Chondrocyte (in vitro differentiated cells): ENCODE data around the gene CEACAM19. TPM values are rescaled to one million over a fixed set of nuclear protein-coding genes. Genes with fewer than 3 reads are reported as not detected.
A peak's percentile ranks its signal among the peaks of the same experiment; 100 is the strongest.

Experiments used
- DNase-seq: peaks from one replicate; pipeline ENCODE4 v3.0.0; 2021; ENCODE audit warnings: mixed read lengths, low spot score
- H3K27ac Mint-ChIP-seq: one replicate; pipeline ENCODE4 v1.8.0; 2021; ENCODE audit warnings: mild to moderate bottlenecking, moderate library complexity, mixed read lengths; ENCODE audit not compliant: unreplicated experiment
- H3K27me3 Mint-ChIP-seq: 2 replicates; pipeline ENCODE4 v1.8.0; 2021; ENCODE audit warnings: low read depth, mixed read lengths
- H3K36me3 Mint-ChIP-seq: 2 replicates; pipeline ENCODE4 v1.8.0; 2021; ENCODE audit warnings: low read depth, mixed read lengths
- H3K4me1 Mint-ChIP-seq: 2 replicates; pipeline ENCODE4 v1.8.0; 2021; ENCODE audit warnings: low read depth, mild to moderate bottlenecking, mixed read lengths
- H3K4me3 Mint-ChIP-seq: one replicate; pipeline ENCODE4 v1.8.0; 2021; ENCODE audit warnings: mild to moderate bottlenecking, moderate library complexity, mixed read lengths; ENCODE audit not compliant: unreplicated experiment
- H3K9me3 Mint-ChIP-seq: 2 replicates; pipeline ENCODE4 v1.8.0; 2021; ENCODE audit warnings: low read depth, mixed read lengths
- CTCF ChIP-seq: fragments of 200-600 bp; sonication (generic); IDR thresholded peaks from 2 replicates; pipeline ENCODE4 v1.5.0; 2021; ENCODE audit warnings: antibody characterized with exemption, mild to moderate bottlenecking, moderate library complexity
- total RNA-seq: library from RNA; stranded (reverse); gene quantifications from 3 replicates; pipeline ENCODE4 v1.2.1, GENCODE V29; 2021

The CEACAM19 gene
- total RNA-seq, 1 donor from 2014 or later, result 6.5 TPM

- Mint-ChIP-seq H3K27ac (no peak overlapping the region), H3K4me3 (no peak overlapping the region)
Observed at GRCh38 chr19:44696939-44697669, 25.8 kb downstream of the CEACAM19 start.

GRCh38 chr19:44697670-44698034, 26.4 kb downstream of the CEACAM19 start:
- no peak for DNase-seq
- Mint-ChIP-seq H3K9me3 (no peaks in the 10 kb centered on the region), H3K4me3 (no peak overlapping the region), H3K36me3 (no peaks in the 10 kb centered on the region), H3K27ac (no peak overlapping the region), H3K27me3 (no peaks in the 10 kb centered on the region), H3K4me1 (peaks cover 3% of the 10 kb centered on the region)
- no peak for TF ChIP-seq CTCF

More at GRCh38 chr19:44696939-44697669, 25.8 kb downstream of the CEACAM19 start:
- DNase-seq, result no peak
- H3K4me1 Mint-ChIP-seq, result peaks cover 9% of the 10 kb centered on the region
- H3K36me3 Mint-ChIP-seq, result no peaks in the 10 kb centered on the region
- no peaks in the 10 kb centered on the region for H3K27me3 Mint-ChIP-seq
- no peaks in the 10 kb centered on the region for H3K9me3 Mint-ChIP-seq
- no peak for TF ChIP-seq CTCF

GRCh38 chr19:44698492-44699201, 27.4 kb downstream of the CEACAM19 start, which contains the start of gene CEACAM16:
TSS of gene CEACAM16 (plus strand) at chr19:44699151. CDS start at chr19:44701457, 2,306 bp downstream.
- Mint-ChIP-seq H3K4me3 (no peak within 1 kb of the TSS), H3K36me3 (no peaks in the 10 kb centered on the region), H3K27me3 (no peaks in the 10 kb centered on the region), H3K27ac (peak within 1 kb of the TSS; percentile 12), H3K4me1 (no peaks in the 10 kb centered on the region), H3K9me3 (no peaks in the 10 kb centered on the region)
- no peak for TF ChIP-seq CTCF
- no peak for DNase-seq

GRCh38 chr19:44700547-44700946, 29.3 kb downstream of the CEACAM19 start:
- no peaks in the 10 kb centered on the region for H3K36me3 Mint-ChIP-seq
- DNase-seq, result no peak
- H3K4me3 Mint-ChIP-seq, result no peak overlapping the region
- no peak overlapping the region for H3K27ac Mint-ChIP-seq
- H3K4me1 Mint-ChIP-seq, result no peaks in the 10 kb centered on the region
- peaks cover 2% of the 10 kb centered on the region for H3K27me3 Mint-ChIP-seq
- TF ChIP-seq CTCF, result no peak
- no peaks in the 10 kb centered on the region for H3K9me3 Mint-ChIP-seq

- no peaks in the 10 kb centered on the region for H3K4me1 Mint-ChIP-seq
- peaks cover 2% of the 10 kb centered on the region for H3K27me3 Mint-ChIP-seq
- TF ChIP-seq CTCF, result no peak
- no peaks in the 10 kb centered on the region for H3K36me3 Mint-ChIP-seq
- no peak overlapping the region for H3K4me3 Mint-ChIP-seq
- no peaks in the 10 kb centered on the region for H3K9me3 Mint-ChIP-seq
- H3K27ac Mint-ChIP-seq, result no peak overlapping the region
- DNase-seq, result no peak
Observed at GRCh38 chr19:44701228-44701627, 29.9 kb downstream of the CEACAM19 start.
